GM12891 (cell line): ENCODE data around the gene LACTB.

Experiments used
- DNase-seq: peaks from one replicate; pipeline ENCODE4 v3.0.0; 2011; ENCODE audit warnings: low spot score; ENCODE audit not compliant: insufficient read length
- FAIRE-seq: peaks from 2 replicates; lab custom pipeline; 2011; peaks lifted over from hg19 to GRCh38; lab: Jason Lieb, UNC
- PAX5 ChIP-seq: IDR thresholded peaks from 2 replicates; pipeline ENCODE4 v1.6.1; 2011; ENCODE audit warnings: low read length, moderate library complexity, mild to moderate bottlenecking; ENCODE audit not compliant: insufficient read depth, severe bottlenecking
- POLR2A ChIP-seq: IDR thresholded peaks from 2 replicates; pipeline ENCODE4 v1.6.1; 2011; ENCODE audit warnings: low read depth, low read length, control low read depth
- POLR2AphosphoS5 ChIP-seq: IDR thresholded peaks from 2 replicates; pipeline ENCODE4 v1.6.1; 2011; ENCODE audit warnings: low read depth, low read length, control low read depth
- POU2F2 ChIP-seq: IDR thresholded peaks from 2 replicates; pipeline ENCODE4 v1.6.1; 2011; ENCODE audit warnings: low read depth, mild to moderate bottlenecking, control low read depth, low read length, moderate library complexity
- SPI1 ChIP-seq: IDR thresholded peaks from 2 replicates; pipeline ENCODE4 v1.6.1; 2011; ENCODE audit warnings: low read depth, low read length, control low read depth
- TAF1 ChIP-seq: IDR thresholded peaks from 2 replicates; pipeline ENCODE4 v1.6.1; 2011; ENCODE audit warnings: low read depth, low read length, control low read depth

Gene LACTB

DNA sequence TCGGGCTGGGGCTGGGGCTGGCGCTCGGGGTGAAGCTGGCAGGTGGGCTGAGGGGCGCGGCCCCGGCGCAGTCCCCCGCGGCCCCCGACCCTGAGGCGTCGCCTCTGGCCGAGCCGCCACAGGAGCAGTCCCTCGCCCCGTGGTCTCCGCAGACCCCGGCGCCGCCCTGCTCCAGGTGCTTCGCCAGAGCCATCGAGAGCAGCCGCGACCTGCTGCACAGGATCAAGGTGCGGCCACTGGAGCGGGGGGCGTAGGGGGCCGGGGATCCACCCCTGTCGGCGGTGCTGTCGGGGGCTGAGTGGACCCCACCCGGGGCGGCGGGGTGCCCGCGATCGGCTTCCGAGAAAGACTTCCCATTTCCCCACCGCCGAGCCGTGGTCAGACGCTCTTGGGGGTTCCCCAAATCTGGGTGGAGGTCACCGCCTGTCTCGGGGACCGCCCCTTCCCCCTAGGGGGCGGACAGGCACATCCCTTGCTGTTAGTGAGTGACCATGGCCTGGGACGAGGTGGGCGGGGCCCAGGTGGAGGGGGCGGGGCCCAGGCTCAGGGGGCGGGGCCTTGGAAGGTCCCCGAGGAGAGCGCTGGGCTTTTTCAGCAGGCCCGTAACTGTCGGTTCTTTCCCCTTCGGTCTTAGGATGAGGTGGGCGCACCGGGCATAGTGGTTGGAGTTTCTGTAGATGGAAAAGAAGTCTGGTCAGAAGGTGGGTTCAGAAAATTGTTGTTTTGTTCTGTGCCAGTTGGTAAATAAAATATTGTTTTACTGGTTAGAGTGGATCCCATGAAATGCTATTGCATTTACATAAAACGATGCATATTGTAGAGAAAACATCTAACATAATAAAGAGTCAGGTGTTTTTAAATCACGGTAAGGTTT lies 578 bp downstream of the LACTB start:
- TF ChIP-seq TAF1 (no peak), POLR2A (no peak), SPI1 (no peak), POLR2AphosphoS5 (no peak), PAX5 (no peak), POU2F2 (no peak)
- peak; percentile 85 for FAIRE-seq
- peak; percentile 76 for DNase-seq

DNA sequence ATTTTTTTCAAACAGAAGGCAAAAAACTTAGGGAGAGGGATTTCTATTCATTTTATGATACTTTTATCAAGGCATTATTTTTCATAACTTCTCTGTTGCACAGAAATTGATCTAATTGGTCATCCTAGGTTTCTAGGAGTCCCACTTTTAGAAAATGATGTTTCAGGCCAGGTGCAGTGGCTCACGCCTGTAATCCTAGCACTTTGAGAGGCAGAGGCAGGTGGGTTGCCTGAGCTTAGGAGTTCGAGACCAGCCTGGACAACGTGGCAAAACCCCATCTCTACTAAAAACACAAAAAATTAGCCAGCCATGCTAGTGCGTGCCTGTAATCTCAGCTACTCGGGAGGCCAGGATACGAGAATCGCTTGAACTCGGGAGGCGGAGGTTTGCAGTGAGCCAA lies 2.8 kb downstream of the LACTB start:
- DNase-seq (no peak), FAIRE-seq (no peak)
- TF ChIP-seq POLR2A = no peak
- no peak for TF ChIP-seq POLR2AphosphoS5
- no peak for TF ChIP-seq SPI1
- no peak for TF ChIP-seq POU2F2
- no peak for TF ChIP-seq TAF1
- no peak for TF ChIP-seq PAX5

DNA sequence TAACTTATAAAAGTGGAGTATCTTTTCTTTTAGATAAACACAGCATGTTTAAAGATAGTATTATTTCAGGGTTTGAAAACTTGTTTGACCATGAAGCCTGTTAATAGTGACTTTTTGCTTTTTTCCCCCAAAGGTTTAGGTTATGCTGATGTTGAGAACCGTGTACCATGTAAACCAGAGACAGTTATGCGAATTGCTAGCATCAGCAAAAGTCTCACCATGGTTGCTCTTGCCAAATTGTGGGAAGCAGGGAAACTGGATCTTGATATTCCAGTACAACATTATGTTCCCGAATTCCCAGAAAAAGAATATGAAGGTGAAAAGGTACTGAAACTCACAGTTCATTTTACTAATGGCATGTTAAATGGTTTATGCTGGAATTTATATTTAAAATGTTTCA lies 5.1 kb downstream of the LACTB start:
- no peak for FAIRE-seq

DNA sequence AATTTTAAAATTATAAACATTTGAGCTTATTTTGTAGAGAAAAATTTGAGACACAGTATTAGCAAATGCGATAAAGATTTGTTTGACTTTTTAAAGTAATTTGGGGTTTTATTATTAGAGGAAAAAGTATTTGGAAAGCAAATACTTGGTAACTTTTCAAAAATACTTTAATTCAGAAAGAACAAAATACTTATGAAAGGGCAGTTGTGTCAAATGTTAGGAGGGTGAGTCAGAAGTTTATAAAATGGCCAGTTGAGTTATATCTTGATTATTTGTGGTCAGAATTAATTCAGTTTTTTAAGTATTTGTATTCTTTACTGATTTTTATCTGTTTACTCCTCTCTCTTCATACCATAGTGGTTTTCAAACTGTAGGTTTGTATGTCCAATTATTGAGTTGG lies 12.1 kb downstream of the LACTB start:
- TF ChIP-seq SPI1 (no peak), PAX5 (no peak), TAF1 (no peak), POLR2AphosphoS5 (no peak), POLR2A (no peak), POU2F2 (no peak)
- DNase-seq = no peak
- no peak for FAIRE-seq

More for the DNA sequence above, 5.1 kb downstream of the LACTB start:
- no peak for DNase-seq
- TF ChIP-seq POLR2A = no peak
- TF ChIP-seq POU2F2 = no peak
- TF ChIP-seq TAF1 = no peak
- no peak for TF ChIP-seq SPI1
- no peak for TF ChIP-seq POLR2AphosphoS5

DNA sequence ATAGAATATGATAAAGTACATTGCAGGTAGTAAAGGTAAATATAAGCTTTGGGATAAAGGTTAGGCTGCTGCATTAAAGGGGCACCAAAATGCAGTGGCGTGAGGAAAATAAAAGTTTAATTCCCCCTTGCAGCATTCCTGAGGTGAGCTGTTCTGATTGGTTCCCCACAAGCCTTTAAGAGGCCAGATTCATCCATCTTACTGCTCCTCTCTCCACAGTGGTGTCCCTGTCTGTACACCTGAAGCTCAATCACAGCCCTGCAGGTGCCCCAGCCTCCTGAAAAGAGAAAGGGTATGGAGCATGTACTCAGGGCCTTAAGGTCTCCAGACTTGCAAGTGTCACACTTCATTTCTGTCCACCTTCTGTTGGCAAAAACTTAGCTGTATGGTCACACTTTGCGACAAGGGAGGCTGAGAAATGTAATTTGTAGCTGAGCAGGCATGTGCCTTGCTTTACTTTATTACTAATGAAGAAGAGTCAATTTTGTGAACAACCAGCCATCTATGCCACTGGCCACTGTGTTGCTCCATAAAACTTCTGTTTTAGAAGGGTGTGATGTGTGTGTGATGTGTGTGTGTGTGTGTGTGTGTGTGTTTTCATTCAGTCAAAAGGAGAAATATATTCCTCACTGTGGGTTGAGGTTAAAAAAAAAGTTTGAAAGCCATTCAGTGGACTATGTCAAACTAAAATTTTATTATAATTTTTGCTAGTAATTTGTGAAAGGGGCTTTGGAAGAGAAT lies 12.8 kb downstream of the LACTB start:
- FAIRE-seq (no peak), DNase-seq (no peak)

DNA sequence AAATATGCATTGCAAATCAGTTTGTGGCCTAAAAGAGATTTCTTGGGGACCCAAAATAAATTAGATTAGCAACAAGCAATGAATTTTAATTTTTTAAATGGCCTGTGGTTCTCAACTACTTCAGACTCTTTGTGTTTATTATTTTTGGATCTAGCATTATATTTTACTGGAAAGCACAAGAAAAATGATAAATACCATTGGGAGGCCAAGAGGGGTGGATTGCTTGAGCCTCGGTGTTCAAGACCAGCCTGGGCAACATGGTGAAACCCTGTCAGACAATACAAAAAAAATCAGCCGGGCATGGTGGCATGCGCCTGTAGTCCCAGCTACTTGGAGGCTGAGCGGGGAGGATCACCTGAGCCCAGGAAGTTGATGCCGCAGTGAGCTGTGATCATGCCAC lies 13.6 kb downstream of the LACTB start:
- DNase-seq = no peak
- no peak for TF ChIP-seq SPI1
- TF ChIP-seq PAX5 = no peak
- TF ChIP-seq TAF1 = no peak
- TF ChIP-seq POU2F2 = no peak
- no peak for TF ChIP-seq POLR2A
- no peak for TF ChIP-seq POLR2AphosphoS5
- FAIRE-seq = no peak

More for the DNA sequence above, 12.8 kb downstream of the LACTB start:
- TF ChIP-seq POLR2A = no peak
- no peak for TF ChIP-seq TAF1

DNA sequence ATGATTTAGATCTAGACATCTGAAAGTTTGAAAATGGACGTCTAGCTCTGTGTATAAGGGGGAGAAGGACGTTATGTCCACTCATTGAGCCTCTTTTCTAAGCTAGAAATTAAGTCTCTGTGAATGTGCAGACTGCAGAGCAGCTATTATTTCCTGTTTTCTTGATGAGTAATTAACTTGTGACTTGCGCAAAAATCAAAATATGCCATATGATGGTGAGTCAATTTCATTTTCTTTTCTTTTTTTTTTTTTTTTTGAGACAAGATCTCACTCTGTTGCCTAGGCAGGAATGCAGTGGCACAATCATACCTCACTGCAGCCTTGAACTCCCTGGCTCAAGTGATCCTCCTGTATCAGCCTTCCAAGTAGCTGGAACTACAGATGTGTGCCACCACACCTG lies 14.1 kb downstream of the LACTB start:
- TF ChIP-seq POU2F2 (no peak), SPI1 (no peak), TAF1 (no peak), POLR2AphosphoS5 (no peak)
- FAIRE-seq = no peak
- DNase-seq = no peak

DNA sequence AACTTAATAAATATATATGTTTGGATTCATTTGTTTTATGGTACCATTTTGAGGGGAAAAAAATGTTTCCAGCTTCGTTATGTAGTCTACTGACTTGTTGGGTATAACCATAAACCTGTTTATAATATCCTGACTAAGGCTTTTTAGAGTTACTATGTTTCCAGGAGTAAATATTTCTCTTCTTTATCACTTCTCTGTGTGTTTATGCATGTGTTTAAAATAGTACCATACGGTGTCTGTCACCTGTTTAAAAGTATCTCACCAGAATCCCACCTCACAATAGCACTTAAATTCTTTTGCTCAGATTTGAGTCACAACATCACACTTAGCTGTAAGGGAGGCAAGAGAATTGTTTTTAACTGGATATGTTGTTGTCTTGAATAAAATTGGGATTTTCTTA lies 15.1 kb downstream of the LACTB start:
- TF ChIP-seq TAF1 (no peak), POLR2A (no peak), POU2F2 (no peak), SPI1 (no peak), PAX5 (no peak), POLR2AphosphoS5 (no peak)
- DNase-seq (no peak), FAIRE-seq (no peak)

DNA sequence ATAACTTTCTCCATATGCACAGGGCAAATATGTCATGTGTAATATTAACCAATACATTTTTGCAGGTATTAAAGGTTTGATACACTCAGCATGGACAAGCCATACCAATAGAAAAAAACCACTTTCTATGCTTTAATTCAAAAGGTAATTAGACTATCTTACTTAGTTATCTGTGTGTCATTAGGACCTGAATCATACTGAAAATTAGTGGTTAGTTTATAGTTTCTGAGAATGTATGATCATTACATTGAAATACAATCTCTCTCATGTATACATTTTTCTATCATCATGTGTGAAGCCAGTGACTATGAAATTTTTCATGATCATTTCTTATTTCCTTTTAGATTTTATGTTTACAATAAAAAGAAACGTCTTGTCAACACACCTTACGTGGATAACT lies 19.3 kb downstream of the LACTB start:
- DNase-seq (no peak), FAIRE-seq (no peak)
- TF ChIP-seq POLR2AphosphoS5 = no peak
- no peak for TF ChIP-seq PAX5
- no peak for TF ChIP-seq SPI1
- TF ChIP-seq POLR2A = no peak
- TF ChIP-seq TAF1 = no peak
- TF ChIP-seq POU2F2 = no peak

DNA sequence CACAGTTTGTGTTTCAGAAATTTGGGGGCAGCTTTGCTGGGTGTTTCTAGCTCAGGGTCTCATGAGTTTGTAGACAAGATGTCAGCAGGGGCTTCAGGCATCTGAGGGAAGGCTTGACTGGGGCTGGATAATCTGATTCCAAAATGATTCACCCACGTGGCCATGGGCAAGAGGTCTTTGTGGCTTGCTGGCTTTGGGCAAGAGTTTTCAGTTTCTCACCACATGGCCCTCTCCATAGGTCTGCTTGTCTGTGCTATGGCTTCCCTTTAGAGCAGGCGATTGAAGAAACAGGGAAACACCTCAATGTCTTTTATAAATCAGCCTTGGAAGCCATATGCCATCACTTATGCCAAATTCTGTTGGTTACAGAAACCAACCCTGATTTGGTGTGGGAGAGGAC lies 23.8 kb downstream of the LACTB start:
- TF ChIP-seq POLR2AphosphoS5 (no peak), TAF1 (no peak), POLR2A (no peak)
- no peak for FAIRE-seq
- no peak for DNase-seq
